Retinal pigment epithelial cell (primary cell): Measurements from ENCODE around the gene LAMP5.

ENCODE experiments used
- DNase-seq: peaks from one replicate; pipeline ENCODE4 v3.0.0-alpha.2; 2010; ENCODE audit warnings: low read depth
- H3K4me3 ChIP-seq: 2 replicates; pipeline ENCODE4 v1.5.1; 2011; ENCODE audit warnings: mild to moderate bottlenecking, low read length, control low read depth, moderate library complexity
- TF ChIP-seq, protein P1 (sequence below): conservative IDR thresholded peaks from 2 replicates; pipeline ENCODE4 v1.5.1; 2011; ENCODE audit warnings: low read depth, low read length, control low read depth, inconsistent platforms

LAMP5 gene

DNA sequence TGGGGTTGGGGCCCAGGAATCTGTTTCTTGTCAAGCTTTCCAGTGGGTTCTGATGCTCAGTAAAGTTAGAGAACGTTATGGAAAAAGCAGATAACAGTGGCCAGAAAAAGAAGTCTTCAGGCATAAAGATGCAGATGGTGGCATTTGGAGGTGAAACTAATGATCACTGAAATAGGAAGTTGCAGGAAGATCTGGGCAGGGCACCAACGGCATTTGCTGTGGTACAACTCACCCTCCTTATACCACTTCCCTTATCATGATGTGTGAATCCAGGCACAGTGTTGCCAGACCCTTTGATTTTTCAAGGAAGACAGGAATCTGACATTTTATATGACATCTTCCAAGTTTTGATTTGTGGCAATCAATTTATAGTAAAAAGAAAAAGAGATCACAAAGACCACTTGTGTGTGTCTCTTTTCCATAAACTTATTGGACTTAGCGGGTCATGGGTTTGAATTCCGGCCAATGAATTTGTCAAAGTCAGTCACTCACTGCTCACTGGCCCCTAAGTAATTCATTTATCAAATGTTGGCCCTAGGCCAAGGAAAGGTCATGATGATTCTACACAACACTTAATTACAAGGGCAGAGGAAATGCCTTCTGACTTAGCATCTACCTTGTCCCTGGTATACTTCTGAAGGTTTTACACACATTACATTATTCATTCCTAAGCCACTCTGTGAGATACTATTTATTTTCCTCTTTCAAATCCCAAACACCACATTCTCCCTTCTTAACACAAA, 37.6 kb downstream of the LAMP5 start:
- no peak overlapping the region for H3K4me3 ChIP-seq
- no peak for DNase-seq
- TF ChIP-seq, protein P1, sequence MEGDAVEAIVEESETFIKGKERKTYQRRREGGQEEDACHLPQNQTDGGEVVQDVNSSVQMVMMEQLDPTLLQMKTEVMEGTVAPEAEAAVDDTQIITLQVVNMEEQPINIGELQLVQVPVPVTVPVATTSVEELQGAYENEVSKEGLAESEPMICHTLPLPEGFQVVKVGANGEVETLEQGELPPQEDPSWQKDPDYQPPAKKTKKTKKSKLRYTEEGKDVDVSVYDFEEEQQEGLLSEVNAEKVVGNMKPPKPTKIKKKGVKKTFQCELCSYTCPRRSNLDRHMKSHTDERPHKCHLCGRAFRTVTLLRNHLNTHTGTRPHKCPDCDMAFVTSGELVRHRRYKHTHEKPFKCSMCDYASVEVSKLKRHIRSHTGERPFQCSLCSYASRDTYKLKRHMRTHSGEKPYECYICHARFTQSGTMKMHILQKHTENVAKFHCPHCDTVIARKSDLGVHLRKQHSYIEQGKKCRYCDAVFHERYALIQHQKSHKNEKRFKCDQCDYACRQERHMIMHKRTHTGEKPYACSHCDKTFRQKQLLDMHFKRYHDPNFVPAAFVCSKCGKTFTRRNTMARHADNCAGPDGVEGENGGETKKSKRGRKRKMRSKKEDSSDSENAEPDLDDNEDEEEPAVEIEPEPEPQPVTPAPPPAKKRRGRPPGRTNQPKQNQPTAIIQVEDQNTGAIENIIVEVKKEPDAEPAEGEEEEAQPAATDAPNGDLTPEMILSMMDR, result no peak

DNA sequence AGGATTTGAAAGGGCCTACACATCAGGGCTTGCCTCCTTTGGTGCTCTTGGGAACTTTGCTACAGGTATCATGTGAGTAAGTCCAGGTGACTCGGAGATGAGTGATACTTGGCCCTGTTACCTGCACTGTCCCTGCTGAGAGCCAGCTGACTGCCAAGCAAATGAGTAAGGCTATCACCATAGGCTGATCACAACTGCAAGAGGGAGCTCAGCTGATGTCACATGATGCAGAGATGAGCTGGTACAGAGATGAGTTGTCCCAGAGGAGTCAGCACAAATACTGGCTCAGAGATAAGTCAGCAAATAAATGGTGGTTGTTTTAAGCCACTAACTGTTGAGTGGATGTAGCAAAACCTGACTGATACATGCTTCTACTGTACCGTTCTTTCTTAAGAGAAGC, 41.4 kb downstream of the LAMP5 start:
- no peak for DNase-seq

DNA sequence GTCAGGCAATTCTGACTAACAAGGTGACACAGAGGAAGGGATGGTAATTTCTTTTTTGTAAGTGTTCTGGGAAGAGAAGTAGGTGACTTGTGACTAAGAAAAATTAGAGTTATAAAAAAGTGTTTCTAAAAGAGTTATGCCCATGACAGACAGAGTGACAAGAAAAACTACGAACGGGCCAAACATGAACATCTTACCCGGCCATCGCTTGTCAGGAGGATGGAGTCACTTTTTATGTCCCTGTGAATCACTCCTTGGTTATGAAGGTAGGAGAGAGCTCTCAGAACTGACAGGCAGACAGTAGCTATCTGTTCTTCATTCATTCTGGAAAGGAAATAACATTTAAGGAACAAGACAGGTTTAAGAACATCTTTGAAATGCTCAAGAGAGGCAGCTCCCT, 43.0 kb downstream of the LAMP5 start:
- DNase-seq, result no peak
- TF ChIP-seq, protein P1, result no peak
- no peak overlapping the region for H3K4me3 ChIP-seq

More for the DNA sequence above, 41.4 kb downstream of the LAMP5 start:
- TF ChIP-seq, protein P1, result no peak
- H3K4me3 ChIP-seq, result no peak overlapping the region

DNA sequence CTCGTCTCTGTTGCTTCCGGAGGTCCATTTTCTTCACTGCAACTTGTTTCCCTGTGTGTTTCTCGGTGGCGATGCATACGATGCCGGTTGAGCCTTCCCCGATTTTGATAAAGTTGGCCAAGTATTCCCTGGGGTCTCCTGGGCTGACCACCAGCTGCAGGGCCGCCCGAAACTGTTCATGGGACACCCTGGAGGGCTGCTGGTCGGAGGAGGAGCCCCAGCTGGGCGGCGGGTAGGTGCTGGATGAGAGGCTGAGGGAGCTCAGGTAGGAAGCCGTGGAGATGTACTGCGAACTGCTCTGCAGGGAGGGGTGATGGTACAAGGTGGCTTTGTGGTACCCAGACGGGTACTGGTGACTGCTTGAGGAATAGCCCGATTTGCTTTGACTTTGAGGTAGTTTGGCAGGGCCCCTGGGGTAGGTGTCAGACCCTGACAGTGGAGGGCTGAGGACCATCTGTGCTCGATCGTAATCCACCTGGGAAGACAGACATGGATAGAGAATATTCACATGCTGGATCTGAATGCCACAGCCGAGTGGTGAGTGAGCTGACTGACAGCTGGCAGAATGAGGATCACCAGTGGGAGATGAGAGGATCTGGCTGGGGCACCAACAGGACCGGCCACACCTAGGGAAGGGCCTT, 51.6 kb downstream of the LAMP5 start:
- TF ChIP-seq, protein P1, result no peak
- DNase-seq, result no peak

DNA sequence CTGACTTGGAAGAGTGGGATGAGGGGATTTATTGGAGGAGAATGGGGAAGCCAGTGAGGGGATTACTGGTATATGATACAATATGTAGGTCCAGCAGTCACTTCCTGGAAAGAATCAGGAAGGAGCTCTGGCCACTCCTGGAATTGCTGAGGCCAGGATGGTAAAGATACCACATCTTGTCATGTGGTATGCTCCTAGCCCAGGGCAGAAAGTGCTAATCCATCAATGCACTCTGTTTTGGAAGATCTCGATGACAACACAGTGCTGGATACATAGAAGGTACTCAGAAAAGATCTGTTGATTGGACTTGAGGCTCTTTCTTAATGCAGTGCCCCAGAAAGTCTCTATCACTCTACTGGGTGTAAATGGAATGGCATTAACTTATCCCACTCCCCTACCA, 52.6 kb downstream of the LAMP5 start:
- TF ChIP-seq, protein P1, result no peak
- no peak for DNase-seq
- no peak overlapping the region for H3K4me3 ChIP-seq

More for the DNA sequence above, 51.6 kb downstream of the LAMP5 start:
- H3K4me3 ChIP-seq, result no peak overlapping the region

DNA sequence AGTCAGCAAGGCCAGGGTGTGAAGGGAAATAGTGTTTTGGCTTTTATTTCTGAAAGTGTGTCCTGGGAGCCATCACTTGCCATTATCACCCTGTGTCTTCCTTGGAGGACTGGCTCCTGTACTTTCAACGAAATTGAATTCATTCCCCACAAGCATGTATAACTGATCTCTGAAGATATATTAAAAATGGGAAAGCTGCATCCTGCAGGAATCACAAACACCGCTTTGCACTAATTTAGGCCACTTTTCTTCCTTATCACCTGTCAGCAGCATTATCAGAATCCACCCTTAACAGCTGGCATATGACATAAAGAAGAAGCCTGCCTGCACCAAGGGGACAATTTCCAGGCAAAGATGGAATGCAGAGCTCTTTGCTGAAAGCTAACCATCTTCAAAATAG, 56.2 kb downstream of the LAMP5 start:
- H3K4me3 ChIP-seq, result no peak overlapping the region
- TF ChIP-seq, protein P1, result no peak
- no peak for DNase-seq

DNA sequence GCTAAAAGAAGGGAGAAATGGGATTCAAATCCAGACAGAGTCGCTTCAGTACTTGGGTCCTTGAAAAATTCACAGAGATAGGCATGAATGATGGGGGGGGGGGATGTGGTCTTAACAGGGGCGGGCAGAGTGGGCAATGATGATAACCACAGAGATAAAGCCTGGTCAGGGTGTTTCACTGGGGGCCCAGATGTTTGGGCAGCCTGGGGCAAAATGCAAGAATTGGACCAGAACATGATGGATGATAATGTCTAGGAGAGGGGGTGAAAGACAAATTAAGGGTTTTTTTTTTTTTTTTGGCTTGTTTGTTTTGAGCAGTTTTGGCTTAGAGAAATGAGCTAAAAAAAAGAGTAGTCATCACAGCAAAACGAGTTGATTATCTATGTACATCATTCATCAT, 57.4 kb downstream of the LAMP5 start:
- no peak overlapping the region for H3K4me3 ChIP-seq
- DNase-seq, result no peak
- TF ChIP-seq, protein P1, result no peak
